Measurements from ENCODE around the gene GPC1.
A peak's percentile ranks its signal among the peaks of the same experiment; 100 is the strongest.

The GPC1 gene

DNA sequence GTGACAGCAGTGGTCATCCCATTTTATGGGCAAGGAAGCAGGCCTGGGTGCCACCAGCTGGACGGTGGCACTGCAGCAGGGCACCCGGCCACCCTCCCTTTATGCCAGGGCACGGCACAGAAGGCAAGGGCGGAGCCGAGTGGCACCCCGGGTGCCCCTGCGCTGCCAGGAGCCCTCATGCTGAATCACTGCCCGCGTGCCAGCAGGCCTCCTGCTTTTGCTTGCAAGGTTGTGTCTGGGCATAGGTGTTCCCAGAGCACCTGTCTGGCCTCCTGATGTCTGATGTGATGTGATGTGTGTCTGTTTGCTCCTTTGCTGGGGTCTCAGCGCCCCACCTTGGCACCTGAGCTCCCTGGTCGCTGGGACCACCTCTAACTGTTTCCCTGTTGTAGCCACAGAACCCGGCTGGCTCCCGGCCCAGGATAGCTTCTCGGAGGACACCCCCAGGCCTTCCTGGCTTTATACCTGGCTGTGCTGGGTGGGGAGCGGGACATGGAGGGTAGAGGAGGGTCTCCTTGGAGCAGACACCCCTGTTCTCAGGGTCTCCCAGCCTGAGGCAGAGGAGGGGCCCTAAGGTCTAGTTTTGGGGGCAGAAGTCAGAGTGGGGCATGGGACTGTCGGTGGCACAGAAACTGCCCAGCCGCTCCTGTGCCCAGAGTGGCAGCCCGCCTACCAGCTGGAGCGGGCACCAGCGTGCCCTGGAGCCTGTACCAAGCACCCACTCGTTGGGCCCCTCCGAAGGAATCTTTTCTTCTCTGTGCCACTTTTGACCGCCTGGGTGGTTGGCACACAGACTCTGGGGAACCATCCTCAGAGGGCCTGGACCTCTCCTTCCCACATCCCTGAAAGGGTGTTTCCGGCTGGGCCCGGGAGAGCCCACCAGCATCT, 3.6 kb downstream of the GPC1 start:
- WGBS (ENCODE audit: extremely low coverage, insufficient coverage, insufficient read length) = no CpG with 5 or more reads among the region's 25 CpGs
- H3K23ac ChIP-seq (ENCODE audit: low read length) = no peak overlapping the region
- H2AK5ac ChIP-seq (ENCODE audit: low read length) = no peak overlapping the region
- H3K27ac ChIP-seq (ENCODE audit: low read depth, low read length) = no peak overlapping the region
- H2BK5ac ChIP-seq (ENCODE audit: low read depth, low read length, poor library complexity) = no peak overlapping the region
- no peak overlapping the region for H3K4me3 ChIP-seq (ENCODE audit: low read depth, low read length)
- H3K79me2 ChIP-seq (ENCODE audit: control insufficient read depth, insufficient read depth, low read length, poor library complexity) = peaks cover 5% of the 10 kb centered on the region
- no peak overlapping the region for H4K8ac ChIP-seq (ENCODE audit: low read depth, low read length)
- H2BK12ac ChIP-seq (ENCODE audit: low read length) = no peak overlapping the region
- peaks cover 12% of the 10 kb centered on the region for H3K79me1 ChIP-seq (ENCODE audit: low read length)
- H3K18ac ChIP-seq (ENCODE audit: low read length) = peak overlapping the region; percentile 25
- H2BK120ac ChIP-seq (ENCODE audit: insufficient read depth, low read length, poor library complexity) = no peak overlapping the region
- H3K4me2 ChIP-seq (ENCODE audit: low read length) = no peak overlapping the region
- no peak overlapping the region for H4K12ac ChIP-seq (ENCODE audit: low read depth, low read length)
- H3K14ac ChIP-seq (ENCODE audit: low read length) = no peak overlapping the region
- H3K4me1 ChIP-seq (ENCODE audit: control insufficient read depth in 1 of 2, insufficient read depth in 2 of 2, low read length in 2 of 2) = peaks cover 10 to 18% of the 10 kb centered on the region in 2 experiments
- H4K91ac ChIP-seq (ENCODE audit: low read depth, low read length) = no peak overlapping the region
- H3K9me3 ChIP-seq (ENCODE audit: insufficient read depth, low read depth, low read length) = peaks cover 3% of the 10 kb centered on the region
- H3K4ac ChIP-seq (ENCODE audit: low read depth, low read length) = peak overlapping the region; percentile 35
- DNase-seq = no peak
- peaks cover 6 to 8% of the 10 kb centered on the region in 2 experiments for H3K36me3 ChIP-seq (ENCODE audit: control insufficient read depth in 1 of 2, insufficient read depth in 2 of 2, low read length in 2 of 2)
- H3K27me3 ChIP-seq (ENCODE audit: insufficient read depth, low read length) = peaks cover 13% of the 10 kb centered on the region
- H2AFZ ChIP-seq (ENCODE audit: insufficient read depth, low read length, poor library complexity) = no peak overlapping the region
- no peak overlapping the region for H3K9ac ChIP-seq (ENCODE audit: low read length)

DNA sequence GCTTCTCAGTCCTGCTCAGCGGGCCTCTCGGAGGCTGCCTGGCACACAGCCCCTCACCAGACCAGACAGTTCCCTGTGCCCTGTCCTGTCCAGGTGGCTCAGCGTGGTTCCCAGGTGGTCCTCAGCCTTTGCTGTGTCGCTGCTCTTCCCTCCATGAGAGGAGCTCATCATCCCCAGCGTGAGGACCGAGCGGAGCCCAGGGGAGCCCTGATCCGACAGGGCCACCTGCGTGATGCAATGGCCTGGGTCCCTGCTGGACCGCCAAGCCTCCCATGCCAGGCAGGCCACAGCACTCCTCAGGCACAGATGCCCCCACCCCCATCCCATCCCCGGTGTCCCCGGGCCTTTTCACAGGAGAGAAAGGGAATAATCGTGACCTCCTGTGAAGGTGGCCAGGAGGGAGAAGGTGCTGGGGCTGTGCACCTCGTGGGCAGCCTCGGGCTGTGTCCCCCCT, 4.3 kb downstream of the GPC1 start:
- peaks cover 5% of the 10 kb centered on the region for H3K79me2 ChIP-seq (ENCODE audit: control insufficient read depth, insufficient read depth, low read length, poor library complexity)
- H4K91ac ChIP-seq (ENCODE audit: low read depth, low read length) = no peak overlapping the region

GRCh38 chr2:240440251-240440650, 4.8 kb downstream of the GPC1 start:
- Histone ChIP-seq H4K12ac (ENCODE audit: low read depth, low read length) (no peak overlapping the region), H2AK5ac (ENCODE audit: low read length) (no peak overlapping the region), H3K9ac (ENCODE audit: low read length) (no peak overlapping the region), H3K36me3 (ENCODE audit: control insufficient read depth in 1 of 2, insufficient read depth in 2 of 2, low read length in 2 of 2) (peaks cover 8 to 11% of the 10 kb centered on the region in 2 experiments), H2BK120ac (ENCODE audit: insufficient read depth, low read length, poor library complexity) (no peak overlapping the region), H2BK12ac (ENCODE audit: low read length) (no peak overlapping the region), H3K27ac (ENCODE audit: low read depth, low read length) (no peak overlapping the region), H2BK5ac (ENCODE audit: low read depth, low read length, poor library complexity) (no peak overlapping the region), H3K79me1 (ENCODE audit: low read length) (peaks cover 7% of the 10 kb centered on the region), H3K4ac (ENCODE audit: low read depth, low read length) (no peak overlapping the region), H2AFZ (ENCODE audit: insufficient read depth, low read length, poor library complexity) (no peak overlapping the region), H3K9me3 (ENCODE audit: insufficient read depth, low read depth, low read length) (peaks cover 4% of the 10 kb centered on the region), H3K79me2 (ENCODE audit: control insufficient read depth, insufficient read depth, low read length, poor library complexity) (peaks cover 3% of the 10 kb centered on the region), H3K4me1 (ENCODE audit: control insufficient read depth in 1 of 2, insufficient read depth in 2 of 2, low read length in 2 of 2) (peaks cover 7 to 8% of the 10 kb centered on the region in 2 experiments), H4K8ac (ENCODE audit: low read depth, low read length) (no peak overlapping the region), H3K4me2 (ENCODE audit: low read length) (no peak overlapping the region), H3K18ac (ENCODE audit: low read length) (no peak overlapping the region), H3K4me3 (ENCODE audit: low read depth, low read length) (no peak overlapping the region), H4K91ac (ENCODE audit: low read depth, low read length) (no peak overlapping the region), H3K23ac (ENCODE audit: low read length) (no peak overlapping the region), H3K14ac (ENCODE audit: low read length) (no peak overlapping the region), H3K27me3 (ENCODE audit: insufficient read depth, low read length) (peaks cover 13% of the 10 kb centered on the region)
- DNase-seq = no peak
- no CpG with 5 or more reads among the region's 12 CpGs for WGBS (ENCODE audit: extremely low coverage, insufficient coverage, insufficient read length)

More for the DNA sequence above, 4.3 kb downstream of the GPC1 start:
- Histone ChIP-seq H3K9ac (ENCODE audit: low read length) (no peak overlapping the region), H2BK12ac (ENCODE audit: low read length) (no peak overlapping the region), H3K27ac (ENCODE audit: low read depth, low read length) (no peak overlapping the region), H3K14ac (ENCODE audit: low read length) (no peak overlapping the region), H2BK120ac (ENCODE audit: insufficient read depth, low read length, poor library complexity) (no peak overlapping the region), H3K4me3 (ENCODE audit: low read depth, low read length) (no peak overlapping the region), H3K4me1 (ENCODE audit: control insufficient read depth in 1 of 2, insufficient read depth in 2 of 2, low read length in 2 of 2) (peaks cover 8 to 11% of the 10 kb centered on the region in 2 experiments), H3K18ac (ENCODE audit: low read length) (no peak overlapping the region), H3K9me3 (ENCODE audit: insufficient read depth, low read depth, low read length) (peaks cover 4% of the 10 kb centered on the region), H2AFZ (ENCODE audit: insufficient read depth, low read length, poor library complexity) (no peak overlapping the region), H3K4ac (ENCODE audit: low read depth, low read length) (no peak overlapping the region), H3K27me3 (ENCODE audit: insufficient read depth, low read length) (peaks cover 13% of the 10 kb centered on the region), H3K79me1 (ENCODE audit: low read length) (peaks cover 10% of the 10 kb centered on the region), H2BK5ac (ENCODE audit: low read depth, low read length, poor library complexity) (no peak overlapping the region), H3K36me3 (ENCODE audit: control insufficient read depth in 1 of 2, insufficient read depth in 2 of 2, low read length in 2 of 2) (peaks cover 8 to 11% of the 10 kb centered on the region in 2 experiments), H4K12ac (ENCODE audit: low read depth, low read length) (no peak overlapping the region), H4K8ac (ENCODE audit: low read depth, low read length) (no peak overlapping the region), H3K23ac (ENCODE audit: low read length) (no peak overlapping the region), H3K4me2 (ENCODE audit: low read length) (no peak overlapping the region), H2AK5ac (ENCODE audit: low read length) (no peak overlapping the region)
- DNase-seq = no peak
- WGBS (ENCODE audit: extremely low coverage, insufficient coverage, insufficient read length) = no CpG with 5 or more reads among the region's 15 CpGs

- peaks cover 4% of the 10 kb centered on the region for H3K79me1 ChIP-seq (ENCODE audit: low read length)
- H3K23ac ChIP-seq (ENCODE audit: low read length) = no peak overlapping the region
- no CpG with 5 or more reads among the region's 18 CpGs for WGBS (ENCODE audit: extremely low coverage, insufficient coverage, insufficient read length)
- peaks cover 4% of the 10 kb centered on the region for H3K9me3 ChIP-seq (ENCODE audit: insufficient read depth, low read depth, low read length)
- H2BK12ac ChIP-seq (ENCODE audit: low read length) = no peak overlapping the region
- no peak overlapping the region for H3K4ac ChIP-seq (ENCODE audit: low read depth, low read length)
- DNase-seq = no peak
- H2AK5ac ChIP-seq (ENCODE audit: low read length) = no peak overlapping the region
- H3K79me2 ChIP-seq (ENCODE audit: control insufficient read depth, insufficient read depth, low read length, poor library complexity) = peaks cover 3% of the 10 kb centered on the region
- H3K27ac ChIP-seq (ENCODE audit: low read depth, low read length) = no peak overlapping the region
- no peak overlapping the region for H3K4me3 ChIP-seq (ENCODE audit: low read depth, low read length)
- no peak overlapping the region for H3K4me2 ChIP-seq (ENCODE audit: low read length)
- H4K91ac ChIP-seq (ENCODE audit: low read depth, low read length) = no peak overlapping the region
- no peak overlapping the region for H2BK5ac ChIP-seq (ENCODE audit: low read depth, low read length, poor library complexity)
- H3K27me3 ChIP-seq (ENCODE audit: insufficient read depth, low read length) = peaks cover 13% of the 10 kb centered on the region
- H3K18ac ChIP-seq (ENCODE audit: low read length) = no peak overlapping the region
- no peak overlapping the region for H4K8ac ChIP-seq (ENCODE audit: low read depth, low read length)
- H3K36me3 ChIP-seq (ENCODE audit: control insufficient read depth in 1 of 2, insufficient read depth in 2 of 2, low read length in 2 of 2) = peaks cover 8 to 11% of the 10 kb centered on the region in 2 experiments
- no peak overlapping the region for H2BK120ac ChIP-seq (ENCODE audit: insufficient read depth, low read length, poor library complexity)
- no peak overlapping the region for H4K12ac ChIP-seq (ENCODE audit: low read depth, low read length)
- no peak overlapping the region for H2AFZ ChIP-seq (ENCODE audit: insufficient read depth, low read length, poor library complexity)
- H3K9ac ChIP-seq (ENCODE audit: low read length) = no peak overlapping the region
- H3K14ac ChIP-seq (ENCODE audit: low read length) = no peak overlapping the region
- peaks cover 7 to 8% of the 10 kb centered on the region in 2 experiments for H3K4me1 ChIP-seq (ENCODE audit: control insufficient read depth in 1 of 2, insufficient read depth in 2 of 2, low read length in 2 of 2)
Observed at GRCh38 chr2:240440704-240441320, 5.3 kb downstream of the GPC1 start.

All from trophoblast cell (in vitro differentiated cells and primary cell).